OCI-M1 (cell line): ENCODE data around the gene NR5A2.
A peak's percentile ranks its signal among the peaks of the same experiment; 100 is the strongest.

Source experiments
- DNase-seq: peaks from one replicate; lab custom pipeline; 2025; lab: John Stamatoyannopoulos, UW

Gene NR5A2

DNA sequence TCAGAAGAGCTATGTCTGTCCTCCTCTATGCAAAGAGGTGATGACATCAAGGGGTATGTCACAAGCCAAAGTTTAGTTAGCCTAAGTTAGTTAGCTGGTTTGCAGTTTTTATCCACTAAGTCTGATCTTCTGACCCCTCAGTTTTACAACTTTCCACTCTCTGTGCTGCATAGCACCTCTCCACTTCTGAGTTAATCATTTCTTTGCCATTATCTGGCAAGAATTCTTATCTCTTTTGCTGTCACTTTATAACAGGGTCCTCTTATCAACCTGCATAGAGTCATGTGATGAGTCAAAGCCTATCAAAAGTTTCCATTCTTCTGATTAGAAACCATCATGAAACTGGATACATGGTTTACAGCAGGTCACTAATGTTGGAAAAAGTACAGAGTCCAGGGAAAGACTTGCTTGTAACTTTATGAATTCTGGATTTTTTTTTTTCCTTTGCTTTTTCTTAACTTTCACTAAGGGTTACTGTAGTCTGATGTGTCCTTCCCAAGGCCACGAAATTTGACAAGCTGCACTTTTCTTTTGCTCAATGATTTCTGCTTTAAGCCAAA lies at the start of gene NR5A2:
TSS of gene NR5A2 (plus strand) at position 447 of the 560 bp plus-strand sequence. CDS start 138 bp downstream, outside the sequence.
- DNase-seq: peak; percentile 31

DNA sequence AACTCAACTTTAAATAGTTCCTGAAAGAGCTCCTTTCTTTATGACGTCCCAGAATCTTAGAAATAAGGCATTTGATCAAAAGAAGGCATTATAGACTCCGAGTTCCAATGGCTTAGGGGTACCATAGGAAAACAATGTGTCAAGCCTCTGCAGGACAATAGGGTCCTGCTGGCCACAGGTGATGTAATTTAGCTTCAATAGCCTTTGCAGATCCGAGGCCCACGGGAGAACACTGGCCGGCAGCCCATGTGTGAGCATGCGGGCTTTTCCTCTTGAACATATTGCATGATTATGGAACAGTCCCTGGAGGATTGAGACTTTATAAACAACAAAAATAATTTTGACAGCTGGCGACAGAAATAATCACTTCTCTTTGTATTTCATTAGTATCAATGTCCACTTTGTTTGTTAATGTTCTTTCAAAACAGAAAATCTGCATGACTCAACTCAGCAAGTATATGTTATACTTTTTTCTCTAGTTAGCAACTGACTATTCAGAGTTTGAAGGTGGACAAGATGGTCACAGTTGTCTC lies 49.0 kb upstream of the NR5A2 start:
- DNase-seq: no peak

DNA sequence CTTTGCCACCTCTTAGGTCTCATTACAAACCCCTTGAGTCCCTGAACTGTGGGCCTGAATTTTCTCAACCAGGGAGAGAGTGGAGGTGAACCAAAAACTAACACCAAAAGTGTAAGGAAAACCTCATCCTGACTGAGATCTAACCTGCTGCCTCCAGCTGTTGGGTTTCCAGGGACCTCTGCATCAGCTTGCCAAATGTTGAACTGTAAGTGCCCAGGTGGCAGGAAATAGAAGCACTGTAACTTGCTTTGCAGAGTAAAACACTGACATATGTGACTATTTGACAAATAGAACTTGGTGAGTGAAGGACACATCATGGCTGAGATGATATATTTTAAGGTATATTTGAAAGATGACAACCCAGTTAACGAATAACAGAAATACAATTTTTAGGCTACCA lies 48.4 kb upstream of the NR5A2 start:
- no peak for DNase-seq

DNA sequence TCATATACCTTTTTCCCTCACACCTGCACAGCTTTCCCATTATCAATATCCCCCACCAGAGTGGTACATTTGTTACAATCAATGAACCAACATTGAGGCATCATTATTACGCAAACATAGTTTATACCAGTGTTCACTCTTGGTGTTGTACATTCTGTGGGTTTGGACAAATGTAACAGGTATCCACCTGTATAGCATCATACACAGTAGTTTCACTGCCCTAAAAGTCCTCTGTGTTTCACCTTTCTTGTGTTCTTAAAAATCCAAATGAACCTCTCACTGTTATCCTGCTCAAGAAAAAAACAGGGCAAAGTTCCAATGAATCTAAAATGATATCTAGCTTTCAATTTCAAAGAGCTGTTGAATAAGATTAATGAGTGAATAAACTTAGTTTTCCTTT lies 45.9 kb upstream of the NR5A2 start:
- DNase-seq: no peak

DNA sequence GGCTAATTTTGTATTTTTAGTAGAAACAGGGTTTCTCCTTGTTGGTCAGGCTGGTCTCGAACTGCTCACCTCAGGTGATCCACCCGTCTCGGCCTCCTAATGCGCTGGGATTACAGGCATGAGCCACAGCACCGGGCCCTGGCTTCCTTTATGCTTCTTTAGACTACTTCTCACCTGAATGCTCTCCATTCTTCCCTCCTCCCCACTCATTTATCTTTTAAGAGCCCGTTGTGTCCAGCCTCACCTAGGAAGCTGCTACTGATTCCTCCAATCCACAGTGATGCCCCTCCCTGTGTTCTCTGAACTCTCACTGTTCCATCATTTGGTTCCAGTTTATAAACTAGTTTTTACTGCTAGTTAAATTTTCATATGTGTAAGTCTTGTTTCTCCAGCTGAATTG lies 44.9 kb upstream of the NR5A2 start:
- DNase-seq: no peak

DNA sequence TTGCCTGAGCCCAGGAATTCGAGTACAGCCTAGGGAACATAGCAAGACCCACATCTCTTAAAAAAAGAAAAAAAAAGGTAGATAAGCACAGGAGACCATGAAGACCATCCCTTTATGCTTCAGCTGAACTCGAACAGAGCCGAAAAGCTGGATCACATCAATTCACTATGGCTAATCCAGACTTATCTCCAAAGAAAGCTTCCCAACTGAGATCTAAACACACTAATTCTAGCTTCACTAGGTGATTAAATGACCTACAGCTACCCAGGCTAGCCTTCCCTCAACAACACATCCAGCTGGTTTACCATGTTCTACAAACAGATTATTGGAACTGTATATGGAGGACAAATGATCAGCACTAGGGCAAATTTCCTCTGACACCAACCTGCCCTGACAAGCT lies 44.0 kb upstream of the NR5A2 start:
- no peak for DNase-seq

DNA sequence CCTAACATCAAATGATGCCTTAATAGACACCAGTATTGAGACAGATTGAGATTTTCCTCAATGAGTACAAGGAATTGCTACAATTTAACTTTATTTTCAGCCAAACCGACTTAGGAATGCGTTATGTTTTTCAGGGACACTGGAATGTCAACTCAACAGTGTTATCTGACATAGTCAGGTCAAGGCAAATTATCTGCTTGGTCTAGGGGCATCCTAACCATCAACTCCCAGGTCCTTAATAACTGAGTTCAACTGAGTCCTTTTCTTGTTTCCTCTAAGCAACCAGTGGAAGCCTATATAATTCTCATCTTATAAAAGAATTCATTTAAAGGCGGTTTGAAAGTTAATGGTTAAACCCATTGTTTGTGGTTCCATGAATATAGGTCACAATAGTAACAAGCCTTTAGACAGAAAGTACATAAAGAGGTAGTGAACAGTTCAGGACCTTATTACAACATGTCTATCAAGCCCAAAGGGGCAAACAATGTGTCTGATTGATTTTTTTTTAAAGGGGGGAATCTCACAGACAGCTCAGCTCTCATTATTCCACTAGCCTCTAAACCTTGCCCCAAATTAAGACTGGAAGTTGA lies 32.3 kb upstream of the NR5A2 start:
- DNase-seq: no peak

DNA sequence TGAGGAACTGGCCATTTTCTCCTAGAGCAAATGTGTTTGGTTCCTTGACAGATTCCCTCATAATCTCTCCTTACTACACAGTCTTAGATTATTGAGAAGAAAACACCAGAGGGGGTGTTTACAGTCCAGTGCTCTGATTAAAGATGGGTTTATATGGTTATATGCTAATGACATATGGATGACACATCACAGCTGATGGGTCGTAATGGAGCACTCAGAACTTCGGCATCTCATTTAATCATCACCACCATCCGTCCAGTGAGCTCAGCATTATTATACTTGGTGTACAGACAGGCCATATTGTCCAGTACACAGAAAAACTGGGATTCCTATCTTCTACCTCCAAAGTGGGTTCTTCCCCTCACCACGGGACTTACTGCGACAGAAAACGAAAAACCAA lies 22.3 kb upstream of the NR5A2 start:
- no peak for DNase-seq

DNA sequence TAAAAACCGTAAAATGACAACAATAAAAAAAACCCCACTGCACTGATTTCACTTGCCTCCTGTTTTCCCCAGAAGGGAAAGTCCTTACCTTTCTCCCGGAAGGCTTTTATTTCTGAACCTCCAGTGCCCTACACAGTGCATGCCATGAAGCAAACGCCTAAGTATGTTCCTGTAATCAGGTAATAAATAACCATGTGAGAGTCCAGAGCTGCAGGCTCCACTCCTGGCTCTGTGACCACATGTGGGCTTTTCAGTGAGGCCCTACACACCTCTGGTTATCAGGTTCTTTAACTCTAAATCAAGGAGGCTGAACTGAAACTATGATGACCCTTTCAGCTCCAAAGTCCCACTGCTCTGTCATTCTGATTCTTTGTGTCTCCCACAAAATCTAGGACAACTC lies 20.8 kb upstream of the NR5A2 start:
- no peak for DNase-seq

DNA sequence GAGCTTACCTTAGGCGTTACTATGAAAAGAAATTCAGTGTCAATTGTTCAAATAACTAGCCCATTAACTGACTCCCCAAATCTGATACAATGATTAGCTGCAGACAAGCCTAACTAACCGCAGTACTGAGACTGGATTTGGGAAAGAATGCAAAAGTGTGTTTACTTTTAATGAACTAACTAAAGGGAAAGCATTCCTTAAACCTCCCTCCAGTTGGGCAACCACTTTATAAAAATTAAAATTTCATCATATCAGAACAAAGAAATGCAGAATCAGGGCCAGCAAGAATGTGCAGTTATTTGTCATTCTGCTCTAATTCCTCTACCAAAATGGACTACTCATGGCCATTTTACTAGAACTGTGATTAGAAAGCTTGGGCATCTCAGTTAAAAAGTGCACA lies 11.7 kb upstream of the NR5A2 start:
- no peak for DNase-seq

DNA sequence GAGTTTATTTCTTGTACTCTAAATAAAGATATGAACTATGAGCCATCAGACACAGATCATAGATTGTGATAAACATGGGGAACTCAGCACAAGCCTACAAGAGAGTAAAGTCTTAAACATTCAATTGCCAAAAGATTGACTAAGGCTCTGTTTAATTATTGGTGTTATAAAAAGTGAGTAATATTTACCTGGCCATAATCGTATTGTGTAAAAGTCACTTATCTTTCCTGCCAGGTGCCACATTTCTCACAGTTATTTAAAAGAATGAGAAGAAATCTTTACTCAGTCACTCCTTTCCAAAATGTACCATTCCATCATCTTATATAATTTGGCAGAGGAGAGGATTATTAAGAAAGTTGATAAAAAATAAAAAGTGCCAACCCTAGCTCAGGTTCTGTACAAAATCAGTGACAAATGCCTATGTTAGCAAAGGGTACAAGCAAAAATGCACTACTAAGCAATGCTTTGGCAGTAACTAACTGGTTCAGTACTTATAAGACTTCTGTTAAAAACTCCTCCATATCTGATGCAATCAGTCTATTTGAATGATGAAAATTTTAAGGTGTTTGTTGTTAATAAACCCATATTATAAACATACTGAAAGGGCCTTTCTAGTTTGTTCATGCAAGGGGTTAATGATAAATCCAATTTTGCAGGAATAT lies 5.8 kb upstream of the NR5A2 start:
- DNase-seq: no peak

DNA sequence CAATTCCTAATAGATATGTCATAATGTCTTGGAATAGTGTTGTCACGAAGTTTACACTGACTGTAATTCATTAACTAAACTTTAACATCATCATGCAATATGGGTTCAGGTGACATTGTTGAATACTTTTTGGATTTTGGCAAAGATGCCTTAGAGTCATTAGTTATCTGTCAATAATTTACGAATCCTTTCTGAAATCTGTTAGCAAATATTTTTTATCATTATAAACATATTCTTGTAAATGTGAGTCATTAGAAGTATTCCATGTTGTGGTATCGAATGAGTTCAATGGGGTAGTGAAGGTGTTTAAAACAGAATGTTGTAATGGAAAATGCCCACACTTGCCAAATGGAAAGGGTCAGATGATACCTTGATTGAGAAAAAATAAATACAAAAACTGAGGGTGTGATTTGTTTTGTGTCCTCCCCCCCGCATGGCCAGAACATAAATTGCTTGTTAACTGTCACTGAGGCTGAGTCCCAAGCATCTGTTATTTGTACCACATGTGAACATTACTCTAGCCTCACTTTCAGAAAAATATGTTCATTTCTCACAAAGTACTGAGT lies 5.2 kb upstream of the NR5A2 start:
- DNase-seq: no peak

DNA sequence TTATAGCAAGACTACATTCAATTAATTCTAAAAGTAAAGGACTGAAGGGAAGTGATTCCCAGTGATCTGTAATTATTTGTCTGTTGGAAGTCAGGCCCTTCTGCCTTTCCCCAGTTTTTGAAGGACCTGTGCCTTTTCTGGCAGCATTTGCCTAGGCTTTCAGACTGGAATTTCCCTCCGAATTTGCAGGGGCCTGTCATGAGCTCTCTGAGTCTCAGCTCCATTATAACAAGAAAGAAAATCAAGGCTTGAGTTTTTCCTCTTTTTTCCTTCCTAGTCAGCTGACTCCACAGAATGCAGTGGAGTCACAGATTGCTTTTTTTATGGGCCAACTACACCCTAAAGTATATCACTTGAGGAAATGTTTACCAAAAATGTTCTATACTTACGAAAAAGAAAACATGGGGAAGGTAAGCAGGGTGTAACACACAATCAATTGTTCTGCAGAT lies 1.1 kb downstream of the NR5A2 start:
- no peak for DNase-seq

DNA sequence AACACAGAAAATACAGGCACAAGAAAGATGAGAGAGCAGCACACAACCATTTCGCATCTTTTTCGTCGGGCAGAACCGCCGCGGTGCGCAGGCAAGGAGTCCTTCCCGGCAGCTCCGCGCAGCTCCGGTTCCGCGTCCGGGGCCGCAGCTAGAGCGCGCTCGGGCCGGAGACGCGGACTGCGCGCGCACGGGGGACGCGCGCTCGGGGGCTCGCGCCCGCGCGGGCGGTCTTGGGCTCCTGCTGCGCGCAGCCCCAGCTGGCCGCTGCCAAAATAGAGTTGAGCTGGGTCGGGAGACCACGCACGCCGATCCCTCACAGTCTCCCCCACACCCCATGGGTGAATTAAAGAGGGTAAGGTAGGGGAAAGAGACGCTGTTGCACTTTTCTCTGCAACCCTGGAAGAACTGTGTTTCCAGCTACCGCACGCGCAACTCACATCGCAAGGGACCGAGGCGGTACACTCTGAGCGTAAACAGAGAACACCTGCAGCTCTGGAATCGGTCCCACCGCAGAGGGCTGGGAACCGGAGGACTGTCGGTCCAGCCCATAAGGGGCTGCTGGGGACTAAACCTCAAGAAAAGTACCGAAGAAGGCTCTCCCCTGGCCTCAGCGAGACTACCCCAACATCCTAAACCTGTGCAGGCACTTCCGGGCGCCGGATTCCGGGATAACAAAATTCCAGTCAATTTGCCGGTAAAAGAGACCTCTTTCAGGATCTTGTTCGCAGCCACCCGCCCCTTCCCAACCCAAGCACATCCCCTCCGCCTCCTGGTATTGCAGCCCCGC lies 1.7 kb downstream of the NR5A2 start:
- no peak for DNase-seq

DNA sequence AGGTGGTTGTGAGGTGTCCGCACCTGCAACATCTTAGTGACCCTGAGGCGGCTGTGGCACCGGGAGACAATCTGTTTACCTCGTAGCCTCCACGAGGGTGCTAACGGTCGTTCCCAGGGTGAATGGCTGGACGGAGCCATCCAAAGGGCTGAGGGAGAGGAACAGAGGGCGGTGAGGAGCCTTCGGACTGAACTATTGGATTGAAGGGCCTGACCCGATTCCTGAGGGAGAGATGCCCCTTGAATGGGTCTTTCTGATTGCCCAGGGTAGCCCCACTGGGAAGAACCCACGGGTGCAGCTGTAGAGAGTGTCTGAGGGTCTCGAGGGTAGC lies 2.3 kb downstream of the NR5A2 start:
- DNase-seq: no peak

DNA sequence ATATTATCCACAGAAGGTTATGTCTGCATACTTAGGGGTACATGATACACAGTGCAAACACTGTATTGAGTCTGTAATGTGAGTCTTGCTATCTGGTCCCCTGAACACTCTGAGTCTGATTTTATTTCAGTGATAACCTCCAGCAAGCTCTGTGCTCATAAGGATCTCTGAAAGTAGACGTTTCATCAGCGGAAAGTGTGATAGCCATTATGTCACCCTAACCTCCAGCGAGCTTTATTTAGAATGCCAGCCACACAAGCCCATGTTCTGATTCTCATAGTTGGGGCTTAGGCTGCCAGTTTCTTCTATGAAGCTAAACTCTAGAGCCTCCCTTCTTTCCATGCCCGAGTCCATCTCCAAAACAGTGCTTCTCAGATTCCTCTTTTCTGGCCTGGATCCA lies 3.3 kb downstream of the NR5A2 start:
- DNase-seq: no peak

DNA sequence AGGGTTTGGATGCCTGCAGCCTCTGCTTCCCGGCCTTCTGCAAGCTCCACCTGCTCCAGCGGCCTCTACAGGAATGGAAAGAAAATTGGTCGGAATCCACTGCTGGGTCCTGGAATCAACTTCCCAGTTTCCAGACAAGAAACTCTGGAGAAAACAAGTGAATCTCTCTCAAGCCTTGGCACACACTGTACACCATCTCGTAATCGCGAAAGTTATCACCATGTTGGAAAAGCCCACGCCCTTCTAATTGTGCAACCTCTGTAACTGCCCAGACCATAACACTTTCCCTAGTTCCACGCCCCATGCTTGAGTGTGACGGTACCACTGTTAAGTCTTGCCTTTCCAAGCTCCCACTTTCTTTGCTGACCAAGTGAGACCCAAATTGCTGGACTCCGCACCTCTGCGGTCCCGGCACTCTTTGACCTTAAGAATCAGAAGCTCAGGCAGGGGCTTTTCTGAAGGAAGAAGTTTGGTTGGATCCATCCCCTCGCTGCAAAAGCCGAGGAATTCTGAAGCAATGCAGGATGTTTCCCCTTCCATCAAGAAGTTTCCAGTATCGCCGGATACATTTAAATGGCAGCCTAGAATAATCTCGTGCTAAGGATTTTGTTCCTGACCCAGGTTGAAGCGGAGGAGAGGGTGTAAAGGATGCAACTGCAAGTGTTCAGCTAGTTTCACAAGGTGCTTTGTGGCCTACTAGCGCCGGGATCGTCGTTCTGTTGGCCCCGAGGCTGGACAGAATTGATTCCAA lies 6.2 kb downstream of the NR5A2 start:
- DNase-seq: no peak

DNA sequence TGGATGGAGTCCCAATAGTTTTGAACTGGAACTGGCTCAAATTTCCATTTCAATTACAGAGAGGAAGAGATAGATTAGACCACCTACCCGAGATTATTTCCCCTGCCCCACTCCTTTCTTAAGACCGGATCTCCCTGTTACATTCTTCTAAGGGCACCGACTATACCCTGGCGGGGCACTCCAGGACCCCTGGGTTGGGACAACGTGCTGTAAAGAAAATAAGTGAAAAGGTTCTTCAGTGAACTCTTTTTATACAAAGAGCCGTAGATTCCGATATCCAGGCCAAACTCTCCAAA lies 6.7 kb downstream of the NR5A2 start:
- DNase-seq: no peak

DNA sequence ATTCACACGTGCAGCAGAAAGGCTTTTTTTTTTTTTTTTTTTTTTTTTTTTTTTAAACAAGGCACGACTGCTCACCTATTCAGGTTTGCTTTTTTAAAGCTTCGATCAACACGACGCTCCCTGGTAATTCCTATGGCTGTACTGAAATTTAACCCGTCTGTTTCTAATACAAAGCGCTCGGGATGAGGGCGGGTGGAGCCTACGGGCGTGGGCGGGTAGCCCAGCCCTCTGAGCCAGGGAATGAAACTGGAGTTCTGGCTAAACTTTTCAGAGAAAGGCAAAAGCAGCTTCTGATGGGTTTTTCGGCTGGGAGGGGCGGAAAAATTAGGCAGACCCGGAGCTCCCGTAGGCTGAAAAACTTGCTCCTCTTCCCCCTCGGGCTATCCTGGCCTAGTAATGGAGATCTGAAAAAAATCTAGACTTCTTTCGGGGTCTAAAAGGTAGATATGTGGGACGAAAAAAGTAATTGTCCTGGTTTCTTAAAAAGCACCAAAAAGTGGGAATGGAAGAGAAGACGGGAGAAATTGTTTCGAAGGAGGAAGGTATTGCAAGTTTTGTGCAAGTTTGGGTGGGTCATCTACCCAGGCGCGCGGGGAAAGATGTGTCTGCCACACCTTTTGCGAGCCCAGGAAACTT lies 7.4 kb downstream of the NR5A2 start:
- no peak for DNase-seq

DNA sequence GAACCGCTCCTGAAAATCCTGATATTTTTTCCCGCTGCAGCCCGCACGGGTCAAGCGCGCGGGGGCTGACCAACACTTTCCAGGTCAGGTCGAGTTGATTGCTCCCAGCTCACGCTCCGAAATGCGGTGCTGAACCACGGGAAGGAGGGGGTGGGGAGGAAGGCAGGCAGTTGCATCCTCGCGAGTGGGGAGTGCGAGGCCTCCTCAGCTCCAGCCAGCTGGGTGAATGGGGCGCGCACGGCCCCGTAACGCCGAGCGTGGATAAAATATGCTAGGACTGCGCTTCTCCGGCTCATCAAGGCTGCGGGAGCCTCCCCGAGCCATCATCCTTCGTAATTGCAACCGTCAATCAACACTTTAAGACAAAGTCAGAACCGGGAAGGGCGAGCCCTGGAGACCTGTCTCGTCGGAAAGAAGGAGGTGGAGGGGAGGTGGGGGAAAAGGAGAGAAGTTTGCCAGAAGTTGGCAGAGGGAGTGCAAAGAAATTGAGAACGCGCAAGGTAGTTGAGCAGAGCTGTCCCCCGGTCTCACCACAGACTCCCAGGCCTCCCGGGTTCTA lies 8.0 kb downstream of the NR5A2 start:
- DNase-seq: no peak

DNA sequence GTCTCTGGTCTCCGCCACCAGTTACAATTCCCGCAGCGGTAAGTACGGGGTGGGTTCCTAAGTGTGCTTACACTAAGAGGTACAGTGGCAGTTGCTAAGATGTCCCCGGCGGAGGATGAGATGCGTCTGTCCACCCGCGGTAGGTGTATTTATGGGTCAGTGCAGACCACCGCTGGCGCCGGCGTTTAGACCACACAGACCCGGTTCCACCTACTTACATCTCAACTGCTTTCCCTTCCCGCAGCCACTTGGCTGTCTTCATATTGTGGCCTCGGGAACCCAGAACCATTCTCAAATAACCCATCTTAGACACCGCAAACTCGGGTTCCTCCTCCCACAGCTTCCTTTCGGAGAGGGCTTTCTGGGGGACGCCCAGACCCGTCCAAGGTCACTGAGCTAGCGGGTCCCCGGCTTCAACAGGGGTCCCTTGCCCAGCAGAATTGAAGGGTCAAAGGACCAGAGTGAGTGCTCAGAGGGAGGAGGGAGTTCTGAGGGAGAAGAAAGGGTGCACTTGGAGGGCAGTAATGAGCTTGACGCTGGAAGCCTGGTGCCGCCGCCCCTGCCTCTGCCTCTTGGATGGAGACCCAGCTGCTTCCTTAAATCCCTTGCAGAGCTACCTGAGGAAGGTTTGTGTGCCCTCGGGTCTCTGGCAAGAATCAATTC lies 8.6 kb downstream of the NR5A2 start:
- no peak for DNase-seq
